Stimulated activated CD8-positive, alpha-beta memory T cell treated with anti-CD3 and anti-CD28 coated beads, Interleukin-15, amount 100 ng/mL, for 4 hours (primary cell): ENCODE data around the gene KCNT2.

Experiments
- DNase-seq, 2 donors: peaks; one replicate each; pipeline ENCODE4 v3.0.0-alpha.2; 2020; ENCODE audit warnings: low read depth in 2 of 2

KCNT2 gene

DNA sequence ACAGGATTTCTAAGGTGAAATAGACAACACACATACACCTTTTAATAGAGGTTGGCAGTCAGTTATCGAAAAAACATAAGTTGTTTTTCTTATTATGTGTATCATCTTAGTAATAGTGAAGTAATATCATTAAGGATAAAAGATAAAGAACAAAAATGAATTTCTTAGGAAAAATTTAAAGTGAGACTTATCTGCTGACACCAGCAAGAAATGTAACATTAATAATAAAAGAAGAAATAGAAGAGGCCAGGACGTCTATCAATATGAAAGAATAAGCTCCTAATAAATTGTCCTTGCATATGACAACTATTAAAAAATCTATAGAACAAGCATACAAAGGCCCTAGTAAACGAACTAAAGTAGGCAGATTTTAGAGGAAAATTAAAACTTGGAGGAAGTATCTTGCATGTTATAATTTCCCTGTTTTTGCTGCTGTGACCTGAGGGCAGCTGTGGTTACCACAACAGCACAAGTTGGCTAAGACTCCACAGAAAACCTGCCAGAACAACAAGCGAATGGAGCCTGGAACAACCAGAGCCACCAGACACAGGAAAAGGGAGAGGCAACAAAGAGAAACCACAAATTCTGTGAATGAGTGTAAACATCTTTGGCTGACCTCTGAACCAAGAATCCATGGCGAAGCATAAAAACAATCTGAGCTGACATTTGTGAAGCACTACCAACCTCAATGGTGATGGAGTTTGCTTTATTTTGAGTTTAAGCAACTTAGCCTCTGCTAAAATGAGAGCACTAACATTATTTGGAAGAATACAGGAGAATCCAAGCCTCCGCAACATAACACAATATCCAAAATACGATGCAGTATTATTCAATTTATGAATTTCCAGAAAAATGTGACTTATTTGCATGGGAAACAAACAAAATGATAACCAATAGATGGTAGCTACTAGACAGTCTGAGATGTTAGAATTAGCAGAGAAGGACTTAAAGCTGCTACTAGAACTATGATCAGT, 207.5 kb downstream of the KCNT2 start:
- DNase-seq = no peak

DNA sequence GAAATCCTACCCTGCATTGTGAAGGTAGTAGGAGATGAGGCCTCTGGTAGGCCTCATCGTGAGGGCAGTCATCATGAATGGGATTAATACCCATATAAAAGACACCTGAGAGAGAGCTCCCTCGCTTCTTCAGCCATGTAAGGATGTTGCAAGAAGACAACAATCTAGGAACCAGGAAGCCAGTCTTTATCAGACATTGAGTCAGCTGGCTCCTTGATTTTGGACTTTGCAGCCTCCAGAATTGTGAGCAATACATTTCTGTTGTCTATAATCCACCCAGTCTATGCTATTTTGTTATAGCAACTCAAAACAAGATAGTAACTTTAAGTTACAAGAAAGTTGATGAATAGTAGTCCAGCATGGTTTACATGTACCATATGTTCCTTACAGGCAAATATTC, 208.5 kb downstream of the KCNT2 start:
- no peak for DNase-seq

GRCh38 chr1:196393742-196394141, 214.5 kb downstream of the KCNT2 start:
- no peak for DNase-seq

DNA sequence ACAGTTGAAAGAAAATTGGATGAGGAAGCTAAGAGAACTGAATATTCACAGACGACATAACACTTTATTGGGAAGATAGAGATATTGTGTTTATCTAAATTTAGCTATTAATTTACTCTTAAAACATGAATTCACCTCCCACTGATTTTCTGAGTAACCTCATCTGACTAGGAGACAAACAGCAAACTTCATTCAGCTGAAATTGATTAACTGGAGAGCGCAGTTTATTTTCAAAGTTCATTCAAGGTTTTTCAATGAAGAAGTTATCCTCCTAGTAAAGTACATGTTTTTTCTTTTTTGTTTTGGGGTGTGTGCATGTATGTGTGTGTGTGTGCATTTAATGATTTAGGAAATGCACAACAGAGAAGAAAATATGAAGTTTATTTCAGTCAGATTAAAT, 215.0 kb downstream of the KCNT2 start:
- DNase-seq = no peak

DNA sequence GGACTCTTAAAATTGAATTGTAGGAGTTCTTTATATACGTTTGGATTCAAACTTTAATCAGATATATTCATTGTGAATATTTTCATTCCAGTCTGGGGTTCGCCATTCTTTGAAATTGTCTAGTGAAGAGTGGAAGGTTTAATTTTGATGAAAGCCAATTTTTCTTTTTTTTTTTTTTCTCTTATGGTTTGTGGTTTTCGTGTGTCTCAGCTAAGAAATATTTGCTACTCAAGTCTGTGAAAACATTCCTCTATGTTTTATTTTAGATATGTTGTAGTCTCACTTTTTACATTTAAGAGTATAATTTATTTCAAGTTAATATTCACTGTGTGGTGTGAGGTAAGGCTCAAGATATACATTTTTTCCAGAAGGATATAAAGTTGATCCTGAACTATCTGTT, 220.5 kb downstream of the KCNT2 start:
- no peak for DNase-seq

DNA sequence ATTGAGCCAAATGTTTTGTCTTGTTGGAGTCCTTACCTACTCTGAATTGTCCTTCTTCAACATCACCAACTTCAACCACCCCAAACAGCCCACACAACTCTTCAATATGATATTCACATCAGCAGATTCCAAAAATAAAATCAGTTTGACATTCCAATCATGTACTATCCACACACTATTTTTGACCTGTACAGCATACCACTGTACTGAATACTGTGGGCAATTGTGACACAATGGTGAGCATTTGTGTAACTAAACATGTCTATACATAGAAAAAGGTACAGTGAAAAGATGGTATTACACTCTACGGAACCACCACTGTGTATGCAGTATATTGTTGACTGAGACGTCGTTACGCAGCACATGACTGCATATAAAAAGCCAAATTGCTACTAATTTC, 223.1 kb downstream of the KCNT2 start:
- no peak for DNase-seq

- no peak for DNase-seq
Observed at GRCh38 chr1:196382383-196382782, 225.9 kb downstream of the KCNT2 start.

- no peak for DNase-seq
Observed at GRCh38 chr1:196381544-196381943, 226.7 kb downstream of the KCNT2 start.

DNA sequence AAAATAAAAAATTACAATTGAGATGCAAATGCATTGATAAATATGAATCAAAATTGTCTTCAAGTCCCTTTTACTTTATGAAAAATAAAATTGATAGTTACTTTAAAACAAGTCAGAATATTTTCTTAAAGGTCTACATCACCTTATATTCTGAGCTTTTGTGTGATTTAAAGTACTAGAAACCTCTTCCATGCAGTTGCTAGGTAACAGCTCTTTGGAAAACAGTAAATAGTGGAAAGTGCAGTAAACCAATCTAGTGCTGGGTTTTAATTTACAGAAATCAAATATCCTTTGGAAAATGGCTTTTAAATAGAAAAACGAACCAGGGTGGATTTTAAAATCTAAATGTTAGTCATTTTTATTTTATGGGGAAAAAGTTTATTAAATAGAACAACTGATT, 227.9 kb downstream of the KCNT2 start:
- DNase-seq = no peak

GRCh38 chr1:196377811-196378210, 230.4 kb downstream of the KCNT2 start:
- no peak for DNase-seq

- DNase-seq = no peak
Observed at GRCh38 chr1:196376630-196377328, 231.5 kb downstream of the KCNT2 start.

GRCh38 chr1:196373798-196374197, 234.4 kb downstream of the KCNT2 start:
- DNase-seq = no peak

DNA sequence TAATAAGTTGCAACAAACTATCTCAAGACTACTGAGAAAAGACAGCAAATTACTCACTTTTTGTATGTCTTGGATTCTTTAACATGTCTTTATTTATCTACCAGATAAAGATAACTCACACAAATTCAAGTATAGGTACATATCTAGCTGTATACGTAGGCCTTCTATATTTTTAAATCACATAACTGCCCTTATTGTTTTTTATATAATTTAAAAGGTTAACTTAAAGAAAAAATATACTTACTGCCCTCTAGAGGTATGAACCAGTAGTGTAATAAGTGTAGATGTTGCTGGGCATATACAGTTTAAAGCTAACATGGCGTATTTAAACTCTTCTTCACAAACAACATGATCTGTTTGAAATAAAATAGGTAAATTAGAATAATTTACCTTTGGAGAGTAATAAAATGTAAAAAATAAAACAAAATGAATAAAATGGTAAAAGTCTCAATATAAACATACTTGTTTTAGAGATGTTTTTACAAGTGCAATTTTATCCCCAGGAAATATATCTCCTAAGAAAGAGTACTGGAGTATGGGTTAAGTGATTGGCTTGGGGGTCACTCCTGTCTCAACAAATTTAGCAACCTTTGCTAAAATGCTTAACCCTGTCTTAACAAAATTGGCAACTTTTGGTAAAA, 235.2 kb downstream of the KCNT2 start:
- DNase-seq = no peak

- DNase-seq = no peak
Observed at GRCh38 chr1:196367838-196368237, 240.4 kb downstream of the KCNT2 start.

GRCh38 chr1:196366817-196367495, 241.3 kb downstream of the KCNT2 start:
- DNase-seq = no peak

GRCh38 chr1:196361112-196361714, 247.0 kb downstream of the KCNT2 start:
- DNase-seq = no peak

DNA sequence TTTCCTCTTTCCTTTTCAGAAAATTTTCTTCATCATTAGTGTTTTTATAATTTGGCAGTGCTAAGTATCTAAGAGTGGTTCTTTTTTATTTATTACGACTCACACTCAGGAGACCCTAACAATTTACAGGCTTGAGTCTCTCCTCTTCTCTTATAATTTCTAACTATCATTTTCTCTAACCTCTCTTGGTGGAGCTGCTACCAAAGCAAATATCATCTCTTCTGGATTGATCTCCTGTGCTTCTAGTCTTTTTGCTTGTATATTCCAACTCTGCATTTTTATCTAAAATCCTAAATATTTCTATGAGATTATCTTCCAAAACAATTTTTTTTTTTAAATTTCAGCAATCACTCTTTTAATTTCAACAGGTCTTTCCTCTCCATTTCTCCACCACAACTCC, 250.3 kb downstream of the KCNT2 start:
- DNase-seq = no peak

DNA sequence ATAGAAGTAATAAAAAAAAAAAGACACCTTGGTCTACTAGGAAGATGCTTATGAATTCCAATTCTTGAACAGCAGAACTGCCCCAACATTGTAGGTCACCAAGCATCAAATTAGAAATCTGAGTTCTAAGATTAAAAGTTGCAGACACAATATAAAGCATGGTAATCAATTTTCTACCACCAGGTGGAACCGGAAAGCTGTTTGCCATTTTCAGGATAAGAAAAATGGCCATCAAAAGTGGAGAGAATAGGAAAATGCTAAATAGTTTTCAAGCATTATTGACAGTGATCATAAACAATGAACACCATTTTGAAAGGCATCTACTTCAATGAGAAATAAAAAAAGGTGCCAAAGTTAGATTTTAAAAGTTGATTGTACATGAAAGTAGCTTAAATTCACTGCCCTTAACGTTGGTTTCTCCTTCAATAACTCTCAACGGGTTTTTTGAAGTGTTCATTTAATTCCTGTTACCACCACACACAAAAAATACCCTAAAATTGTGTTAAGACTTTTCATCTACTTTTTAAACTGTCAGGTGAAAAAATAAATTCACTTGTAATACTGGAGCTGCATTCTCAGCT, 252.9 kb downstream of the KCNT2 start:
- DNase-seq = no peak

DNA sequence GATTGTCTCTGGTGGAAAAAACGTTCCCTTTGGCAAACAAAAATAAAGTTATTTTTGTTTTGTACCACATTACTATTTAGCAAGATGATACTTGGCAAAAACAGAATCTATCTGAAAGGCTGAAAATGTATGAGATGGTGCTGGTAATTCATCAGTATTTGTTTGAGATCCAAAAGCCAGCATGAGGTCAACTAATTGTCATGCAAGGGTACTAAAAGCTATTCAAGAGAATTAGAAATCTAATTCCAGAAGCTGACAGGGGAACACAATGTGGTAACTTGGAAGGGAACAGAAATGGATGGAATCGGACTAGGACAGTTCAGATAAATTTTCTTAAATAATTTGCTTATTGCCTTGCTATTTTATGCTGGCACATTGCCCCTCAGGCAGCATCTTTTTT, 263.8 kb downstream of the KCNT2 start:
- DNase-seq = no peak

GRCh38 chr1:196324345-196324744, 283.9 kb downstream of the KCNT2 start:
- no peak for DNase-seq

GRCh38 chr1:196323869-196324268, 284.4 kb downstream of the KCNT2 start:
- DNase-seq = no peak
